HG03521 (cell line): ENCODE results near the gene POSTN.

Source experiments
- ATAC-seq: cut with Tn5 transposase; IDR thresholded peaks from one replicate; pipeline ENCODE4 v1.9.1; 2021; ENCODE audit warnings: mild to moderate bottlenecking, moderate library complexity; ENCODE audit not compliant: unreplicated experiment

Gene POSTN

DNA sequence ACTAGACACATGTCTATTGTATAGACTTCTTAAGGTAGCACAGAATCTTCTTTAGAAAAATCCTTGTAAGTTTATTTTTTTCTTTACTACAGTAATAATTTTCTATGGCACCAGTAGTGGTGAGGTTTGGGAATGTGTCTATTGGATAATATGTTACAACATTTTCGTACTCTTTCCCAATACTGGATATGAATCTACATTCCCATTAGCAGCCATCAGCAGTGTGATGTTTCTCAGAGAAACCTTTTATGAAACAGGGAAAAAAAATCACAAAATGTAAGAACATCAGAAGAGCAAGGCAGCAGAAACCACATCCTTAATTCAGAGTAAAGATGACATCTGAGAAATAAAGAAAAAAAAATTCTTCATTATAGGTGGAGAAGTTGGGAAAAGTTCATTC lies 83.3 kb downstream of the POSTN start:
- ATAC-seq, result no peak
